Right atrium auricular region (tissue), 2 donors: ENCODE results near the gene WDFY3. TPM values are rescaled to one million over a fixed set of nuclear protein-coding genes. Genes with fewer than 3 reads are reported as not detected.

Experiments
- DNase-seq: peaks from one replicate; pipeline ENCODE4 v3.0.0-alpha.2; 2019; ENCODE audit warnings: low spot score
- H3K27ac ChIP-seq, 2 donors: fragments of 200-600 bp; sonication (generic); 1 replicate in 1 of 2; 2 replicates in 1 of 2; pipeline ENCODE4 v1.5.1; 2016 to 2019
- H3K27me3 ChIP-seq, 2 donors: fragments of 200-600 bp; sonication (generic); one replicate each; pipeline versions ENCODE4 v1.5.1 to v1.6.0; 2017 to 2019
- H3K36me3 ChIP-seq: fragments of 200-600 bp; sonication (generic); one replicate; pipeline ENCODE4 v1.5.1; 2016
- H3K4me1 ChIP-seq, 2 donors: fragments of 200-600 bp; sonication (generic); one replicate each; pipeline versions ENCODE4 v1.5.1 to v1.6.0; 2017 to 2019
- H3K4me3 ChIP-seq, 2 donors: fragments of 200-600 bp; sonication (generic); 1 replicate in 1 of 2; 2 replicates in 1 of 2; pipeline ENCODE4 v1.5.1; 2017 to 2019; ENCODE audit warnings: mild to moderate bottlenecking in 1 of 2, moderate library complexity in 1 of 2
- H3K9me3 ChIP-seq, 2 donors: fragments of 200-600 bp; sonication (generic); one replicate each; pipeline ENCODE4 v1.5.1; 2019
- total RNA-seq, 2 donors: library from RNA; depleted of rRNA; stranded (reverse); fragments of >200 nt; gene quantifications; one replicate each; pipeline ENCODE4 v1.1.0, GENCODE V29; 2016
- TF ChIP-seq, protein P1 (sequence below), 2 donors: fragments of 200-600 bp; sonication (generic); IDR thresholded peaks; one replicate each; pipeline ENCODE4 v1.5.1; 2019; ENCODE audit warnings: antibody characterized with exemption in 2 of 2

The WDFY3 gene
- total RNA-seq, 2 donors from 2014 or later = 27.6 to 40.0 TPM

DNA sequence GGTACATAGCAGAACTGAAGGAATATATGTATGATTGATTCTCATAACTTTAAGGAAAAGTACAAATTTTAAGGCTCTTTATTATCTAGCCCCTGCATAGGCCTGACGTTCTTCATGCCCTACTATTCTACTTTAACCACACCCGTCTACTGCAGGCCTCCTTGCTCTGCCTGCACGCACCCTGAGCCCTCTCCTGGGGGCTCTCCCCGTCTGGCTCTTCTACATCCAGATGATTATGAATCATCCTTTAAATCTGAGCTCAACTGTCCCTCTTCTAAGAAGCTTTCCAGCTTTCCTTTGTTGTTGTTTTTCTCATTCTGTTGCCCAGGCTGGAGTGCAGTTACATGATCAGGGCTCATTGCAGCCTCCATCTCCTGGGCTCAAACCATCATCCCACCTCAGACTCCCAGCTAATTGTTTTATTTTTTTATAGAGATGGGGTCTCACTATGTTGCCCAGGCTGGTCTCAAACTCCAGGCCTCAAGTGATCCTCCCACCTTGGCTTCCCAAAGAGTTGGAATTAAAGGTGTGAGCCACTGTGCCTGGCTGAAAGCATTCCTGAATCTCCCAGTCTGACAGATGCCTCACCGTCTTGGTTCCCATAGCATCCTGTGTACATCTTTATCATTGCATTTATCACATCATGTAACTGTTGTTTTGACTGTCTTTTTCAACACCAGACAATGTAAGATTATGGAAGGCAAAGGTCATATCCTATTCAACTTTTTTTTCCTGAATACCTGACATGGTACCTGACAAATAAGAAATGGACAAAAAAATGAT, 89.2 kb downstream of the WDFY3 start:
- DNase-seq = no peak
- Histone ChIP-seq H3K36me3 (no peaks in the 10 kb centered on the region), H3K27ac (no peak overlapping the region), H3K4me1 (no peaks in the 10 kb centered on the region), H3K9me3 (no peaks in the 10 kb centered on the region), H3K27me3 (no peaks in the 10 kb centered on the region), H3K4me3 (no peak overlapping the region)
- TF ChIP-seq, protein P1, sequence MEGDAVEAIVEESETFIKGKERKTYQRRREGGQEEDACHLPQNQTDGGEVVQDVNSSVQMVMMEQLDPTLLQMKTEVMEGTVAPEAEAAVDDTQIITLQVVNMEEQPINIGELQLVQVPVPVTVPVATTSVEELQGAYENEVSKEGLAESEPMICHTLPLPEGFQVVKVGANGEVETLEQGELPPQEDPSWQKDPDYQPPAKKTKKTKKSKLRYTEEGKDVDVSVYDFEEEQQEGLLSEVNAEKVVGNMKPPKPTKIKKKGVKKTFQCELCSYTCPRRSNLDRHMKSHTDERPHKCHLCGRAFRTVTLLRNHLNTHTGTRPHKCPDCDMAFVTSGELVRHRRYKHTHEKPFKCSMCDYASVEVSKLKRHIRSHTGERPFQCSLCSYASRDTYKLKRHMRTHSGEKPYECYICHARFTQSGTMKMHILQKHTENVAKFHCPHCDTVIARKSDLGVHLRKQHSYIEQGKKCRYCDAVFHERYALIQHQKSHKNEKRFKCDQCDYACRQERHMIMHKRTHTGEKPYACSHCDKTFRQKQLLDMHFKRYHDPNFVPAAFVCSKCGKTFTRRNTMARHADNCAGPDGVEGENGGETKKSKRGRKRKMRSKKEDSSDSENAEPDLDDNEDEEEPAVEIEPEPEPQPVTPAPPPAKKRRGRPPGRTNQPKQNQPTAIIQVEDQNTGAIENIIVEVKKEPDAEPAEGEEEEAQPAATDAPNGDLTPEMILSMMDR (IDR thresholded peaks at IDR 0.05) = no peak

DNA sequence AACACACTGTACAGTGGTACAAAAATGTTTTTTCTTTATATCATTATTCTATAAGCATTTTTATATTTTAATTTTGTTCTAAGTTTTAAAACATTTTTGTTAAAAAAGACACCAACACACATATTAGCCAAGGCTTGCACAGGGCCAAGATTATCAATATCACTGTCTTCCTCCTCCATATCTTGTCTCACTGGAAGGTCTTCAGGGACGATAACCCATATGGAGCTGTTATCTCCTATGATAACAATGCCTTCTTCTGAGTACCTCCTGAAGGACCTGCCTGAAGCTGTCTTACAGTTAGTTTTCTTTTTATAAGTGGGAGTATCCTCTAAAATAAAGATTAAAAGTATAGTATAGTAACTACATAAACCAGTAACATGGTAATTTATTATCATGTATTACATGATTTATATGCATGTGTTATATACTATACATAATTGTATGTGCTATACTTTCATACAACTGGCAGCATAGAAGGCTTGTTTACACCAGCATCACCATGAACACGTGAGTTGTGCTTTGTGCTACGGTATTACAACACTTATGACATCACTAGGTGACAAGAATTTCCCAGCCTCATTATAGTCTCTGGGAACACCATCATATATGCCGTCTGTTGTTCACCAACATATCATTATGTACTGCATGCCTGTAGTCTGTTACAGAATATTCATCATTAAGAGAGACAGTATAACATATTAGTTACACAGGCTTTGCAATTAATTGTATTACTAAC, 90.7 kb downstream of the WDFY3 start:
- Histone ChIP-seq H3K36me3 (no peaks in the 10 kb centered on the region), H3K4me1 (no peaks in the 10 kb centered on the region), H3K9me3 (no peaks in the 10 kb centered on the region), H3K27ac (no peak overlapping the region), H3K4me3 (no peak overlapping the region), H3K27me3 (no peaks in the 10 kb centered on the region)
- DNase-seq = no peak
- TF ChIP-seq, protein P1 (IDR thresholded peaks at IDR 0.05) = no peak

DNA sequence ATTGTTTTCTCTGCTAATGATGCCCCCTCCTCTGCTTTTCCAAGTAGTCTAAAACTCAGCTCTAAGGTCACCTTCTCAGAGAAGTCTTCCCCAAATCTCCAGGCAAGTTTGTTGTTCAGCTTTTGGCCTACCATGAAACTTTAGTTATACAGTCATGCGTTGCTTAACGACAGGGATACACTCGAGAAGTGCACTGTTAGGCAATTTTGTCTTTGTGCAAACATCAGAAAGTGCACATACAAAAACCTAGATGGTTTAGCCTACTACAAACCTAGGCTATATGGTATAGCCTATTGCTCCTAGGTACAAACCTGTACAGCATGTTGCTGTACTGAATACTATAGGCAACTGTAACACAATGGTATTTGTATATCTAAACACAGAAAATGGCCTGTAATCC, 91.9 kb downstream of the WDFY3 start:
- peaks cover 0 to 6% of the 10 kb centered on the region in 2 donors for H3K4me1 ChIP-seq
- no peaks in the 10 kb centered on the region for H3K9me3 ChIP-seq
- no peaks in the 10 kb centered on the region for H3K36me3 ChIP-seq
- no peak overlapping the region for H3K27ac ChIP-seq
- H3K27me3 ChIP-seq = no peaks in the 10 kb centered on the region
- H3K4me3 ChIP-seq = no peak overlapping the region
- TF ChIP-seq, protein P1 (IDR thresholded peaks at IDR 0.05) = no peak
- DNase-seq = no peak

DNA sequence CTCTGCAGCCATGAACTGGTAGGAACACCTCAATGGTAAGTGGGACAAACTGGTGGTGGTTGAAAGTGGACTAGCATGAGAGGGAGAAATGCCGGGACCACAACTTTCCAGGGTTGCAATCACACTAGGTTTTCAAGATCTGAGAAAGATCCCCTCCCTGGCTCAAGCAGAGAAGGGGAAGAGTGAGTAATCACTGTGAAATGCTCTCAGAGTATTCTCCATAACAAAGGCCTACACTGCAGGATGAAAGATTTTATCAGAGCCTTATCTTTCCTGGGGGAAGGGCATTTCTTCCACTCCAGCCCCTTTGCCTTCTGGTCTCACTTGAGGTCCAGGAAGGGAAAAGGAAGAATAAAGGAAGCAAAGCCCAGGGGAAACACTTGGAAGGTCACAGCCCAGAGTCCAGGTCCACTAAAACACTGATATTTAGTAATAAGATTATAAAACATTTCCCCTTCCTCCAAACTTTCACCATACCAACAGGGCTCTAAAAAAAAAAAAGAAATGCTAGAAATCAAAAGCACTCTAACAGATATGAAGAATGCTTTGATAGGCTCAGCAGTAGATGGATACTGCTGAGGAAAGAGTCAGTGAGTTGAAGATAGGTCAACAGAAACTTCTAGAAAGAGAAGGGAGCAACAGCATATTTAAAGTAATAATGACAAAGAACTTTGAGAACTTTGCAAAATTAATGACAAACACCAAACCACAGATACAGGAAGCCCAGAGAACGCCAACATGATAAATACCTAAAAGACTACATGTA, 95.9 kb downstream of the WDFY3 start:
- H3K27ac ChIP-seq = no peak overlapping the region
- peaks cover 0 to 6% of the 10 kb centered on the region in 2 donors for H3K4me1 ChIP-seq
- H3K4me3 ChIP-seq = no peak overlapping the region
- DNase-seq = no peak
- H3K36me3 ChIP-seq = no peaks in the 10 kb centered on the region
- no peaks in the 10 kb centered on the region for H3K9me3 ChIP-seq
- TF ChIP-seq, protein P1 (IDR thresholded peaks at IDR 0.05) = no peak
- no peaks in the 10 kb centered on the region for H3K27me3 ChIP-seq

DNA sequence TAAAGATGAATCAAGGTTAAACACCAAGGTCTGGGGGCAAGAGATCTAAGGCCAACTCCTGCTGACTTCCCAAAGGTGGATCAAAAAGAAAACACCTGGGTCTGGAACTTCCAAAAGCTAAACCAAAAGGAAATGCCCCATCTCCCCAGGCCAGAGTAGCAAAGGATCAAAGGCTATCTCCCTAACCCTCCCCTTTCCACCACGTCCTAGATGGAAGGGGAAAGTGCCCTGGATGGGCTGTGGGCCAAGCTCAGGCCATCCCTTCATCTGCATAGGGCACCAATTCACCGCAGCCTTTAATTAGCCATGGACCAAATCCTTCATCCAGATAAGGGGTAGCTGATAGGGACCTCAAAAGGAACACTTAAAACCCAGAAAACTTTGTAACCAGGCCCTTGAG, 100.2 kb downstream of the WDFY3 start:
- no peak for DNase-seq
- Histone ChIP-seq H3K36me3 (no peaks in the 10 kb centered on the region), H3K9me3 (no peaks in the 10 kb centered on the region), H3K4me1 (peaks cover 0 to 6% of the 10 kb centered on the region in 2 donors), H3K27me3 (no peaks in the 10 kb centered on the region), H3K4me3 (no peak overlapping the region), H3K27ac (no peak overlapping the region)
- TF ChIP-seq, protein P1 (IDR thresholded peaks at IDR 0.05) = no peak
